HG03196 (cell line): ENCODE data around the gene MARK3.

Source experiments
- ATAC-seq: cut with Tn5 transposase; IDR thresholded peaks from one replicate; pipeline ENCODE4 v1.9.1; 2021; ENCODE audit not compliant: unreplicated experiment

MARK3 gene

GRCh38 chr14:103485504-103485903 lies 100.3 kb downstream of the MARK3 start:
- no peak for ATAC-seq

DNA sequence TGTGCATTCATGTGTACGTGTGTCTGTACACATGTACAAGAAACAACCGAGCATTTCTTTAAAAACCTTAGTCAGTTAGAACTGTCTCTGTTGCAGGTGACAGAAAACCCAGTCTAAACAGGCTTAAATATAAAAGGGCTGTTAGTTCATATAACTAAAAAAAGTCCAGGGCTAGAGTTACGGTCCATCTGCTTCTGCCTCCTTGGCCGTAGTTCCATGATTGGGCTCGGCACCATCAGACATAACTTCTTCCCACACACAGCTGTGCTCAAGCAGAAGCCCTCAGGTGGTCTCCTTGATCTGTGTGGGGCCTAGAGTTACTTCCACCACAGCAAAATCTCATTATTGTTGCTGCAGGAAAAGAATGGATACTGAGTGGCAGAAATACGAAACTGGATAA lies 102.9 kb downstream of the MARK3 start:
- ATAC-seq = no peak

DNA sequence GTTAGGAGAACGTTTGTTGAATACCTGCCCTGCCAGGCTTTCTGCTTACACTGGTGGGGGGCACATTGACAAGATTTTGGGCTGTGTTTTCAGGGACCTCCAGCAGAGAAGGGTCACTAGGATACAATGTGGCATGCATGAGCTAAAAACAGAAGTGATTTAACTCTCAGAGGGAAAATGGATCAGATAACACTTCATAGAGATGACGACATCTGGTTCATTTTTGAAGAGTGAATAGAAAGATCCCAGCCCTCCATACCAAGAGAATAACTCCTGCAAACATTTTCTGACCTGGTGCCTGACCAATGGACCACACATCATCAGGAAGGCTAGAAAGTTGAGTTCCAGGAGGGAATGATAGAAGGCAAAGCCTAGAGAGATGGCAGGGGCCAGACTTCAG lies 103.7 kb downstream of the MARK3 start:
- ATAC-seq = no peak

GRCh38 chr14:103489621-103490020 lies 104.4 kb downstream of the MARK3 start:
- ATAC-seq = no peak

- ATAC-seq = no peak
Measured at GRCh38 chr14:103491691-103492090, 106.5 kb downstream of the MARK3 start.

- no peak for ATAC-seq
Measured at GRCh38 chr14:103492156-103492925, 107.1 kb downstream of the MARK3 start.

GRCh38 chr14:103495854-103496253 lies 110.6 kb downstream of the MARK3 start:
- no peak for ATAC-seq

GRCh38 chr14:103496776-103497175 lies 111.6 kb downstream of the MARK3 start:
- ATAC-seq = no peak

GRCh38 chr14:103499709-103500108 lies 114.5 kb downstream of the MARK3 start:
- no peak for ATAC-seq

DNA sequence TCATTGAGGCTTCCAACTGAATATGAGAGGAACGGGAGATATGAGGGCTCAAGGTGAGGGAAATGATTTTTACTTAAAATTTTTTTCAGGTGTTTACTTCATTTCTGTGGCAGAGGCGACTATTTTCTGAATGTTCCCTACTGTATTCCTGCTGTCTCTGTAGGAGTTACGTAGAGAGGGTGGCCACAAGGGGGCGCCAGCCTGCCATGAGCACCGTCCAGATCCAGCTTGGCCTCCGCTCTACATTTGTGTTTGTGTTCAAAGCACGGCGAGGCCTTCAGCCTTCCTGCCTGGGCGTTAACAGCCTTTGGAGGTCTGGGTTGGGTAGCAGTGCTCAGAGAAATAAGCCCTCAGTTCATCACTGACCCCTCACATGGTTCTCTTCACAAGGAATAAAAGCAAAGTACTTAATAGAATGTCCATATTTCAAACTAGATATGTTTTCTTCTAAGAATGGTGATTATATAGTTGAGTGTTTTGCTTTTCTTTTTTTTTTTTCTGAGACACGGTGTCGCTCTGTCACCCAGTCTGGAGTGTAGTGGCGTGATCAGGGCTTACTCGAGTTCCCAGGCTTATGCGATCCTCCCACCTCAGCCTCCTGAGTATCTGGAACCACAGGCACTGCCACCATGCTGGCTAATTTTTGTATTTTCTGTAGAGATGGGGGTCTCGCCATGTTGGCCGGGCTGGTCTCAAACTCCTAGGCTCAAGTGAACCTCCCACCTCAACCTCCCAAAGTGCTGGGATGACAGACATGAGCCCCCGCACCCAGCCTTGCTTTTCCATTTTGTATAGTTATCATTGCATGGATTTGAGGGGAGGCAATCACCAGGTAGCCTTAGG lies 115.2 kb downstream of the MARK3 start:
- ATAC-seq = no peak

- no peak for ATAC-seq
Measured at GRCh38 chr14:103501041-103501870, 116.0 kb downstream of the MARK3 start.

- ATAC-seq = no peak
Measured at GRCh38 chr14:103501921-103502669, 116.9 kb downstream of the MARK3 start.

DNA sequence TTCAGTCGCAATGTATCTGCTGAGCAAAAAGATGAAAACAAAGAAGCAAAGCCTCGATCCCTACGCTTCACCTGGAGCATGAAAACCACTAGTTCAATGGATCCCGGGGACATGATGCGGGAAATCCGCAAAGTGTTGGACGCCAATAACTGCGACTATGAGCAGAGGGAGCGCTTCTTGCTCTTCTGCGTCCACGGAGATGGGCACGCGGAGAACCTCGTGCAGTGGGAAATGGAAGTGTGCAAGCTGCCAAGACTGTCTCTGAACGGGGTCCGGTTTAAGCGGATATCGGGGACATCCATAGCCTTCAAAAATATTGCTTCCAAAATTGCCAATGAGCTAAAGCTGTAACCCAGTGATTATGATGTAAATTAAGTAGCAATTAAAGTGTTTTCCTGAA lies 117.7 kb downstream of the MARK3 start:
- ATAC-seq = no peak

DNA sequence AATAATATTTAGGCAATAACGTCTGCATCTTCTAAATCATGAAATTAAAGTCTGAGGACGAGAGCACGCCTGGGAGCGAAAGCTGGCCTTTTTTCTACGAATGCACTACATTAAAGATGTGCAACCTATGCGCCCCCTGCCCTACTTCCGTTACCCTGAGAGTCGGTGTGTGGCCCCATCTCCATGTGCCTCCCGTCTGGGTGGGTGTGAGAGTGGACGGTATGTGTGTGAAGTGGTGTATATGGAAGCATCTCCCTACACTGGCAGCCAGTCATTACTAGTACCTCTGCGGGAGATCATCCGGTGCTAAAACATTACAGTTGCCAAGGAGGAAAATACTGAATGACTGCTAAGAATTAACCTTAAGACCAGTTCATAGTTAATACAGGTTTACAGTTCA lies 118.1 kb downstream of the MARK3 start:
- ATAC-seq = no peak

GRCh38 chr14:103504991-103505565 lies 119.9 kb downstream of the MARK3 start:
- ATAC-seq = no peak

GRCh38 chr14:103507751-103508150 lies 122.5 kb downstream of the MARK3 start:
- ATAC-seq = no peak

GRCh38 chr14:103508521-103509329 lies 123.5 kb downstream of the MARK3 start:
- no peak for ATAC-seq

DNA sequence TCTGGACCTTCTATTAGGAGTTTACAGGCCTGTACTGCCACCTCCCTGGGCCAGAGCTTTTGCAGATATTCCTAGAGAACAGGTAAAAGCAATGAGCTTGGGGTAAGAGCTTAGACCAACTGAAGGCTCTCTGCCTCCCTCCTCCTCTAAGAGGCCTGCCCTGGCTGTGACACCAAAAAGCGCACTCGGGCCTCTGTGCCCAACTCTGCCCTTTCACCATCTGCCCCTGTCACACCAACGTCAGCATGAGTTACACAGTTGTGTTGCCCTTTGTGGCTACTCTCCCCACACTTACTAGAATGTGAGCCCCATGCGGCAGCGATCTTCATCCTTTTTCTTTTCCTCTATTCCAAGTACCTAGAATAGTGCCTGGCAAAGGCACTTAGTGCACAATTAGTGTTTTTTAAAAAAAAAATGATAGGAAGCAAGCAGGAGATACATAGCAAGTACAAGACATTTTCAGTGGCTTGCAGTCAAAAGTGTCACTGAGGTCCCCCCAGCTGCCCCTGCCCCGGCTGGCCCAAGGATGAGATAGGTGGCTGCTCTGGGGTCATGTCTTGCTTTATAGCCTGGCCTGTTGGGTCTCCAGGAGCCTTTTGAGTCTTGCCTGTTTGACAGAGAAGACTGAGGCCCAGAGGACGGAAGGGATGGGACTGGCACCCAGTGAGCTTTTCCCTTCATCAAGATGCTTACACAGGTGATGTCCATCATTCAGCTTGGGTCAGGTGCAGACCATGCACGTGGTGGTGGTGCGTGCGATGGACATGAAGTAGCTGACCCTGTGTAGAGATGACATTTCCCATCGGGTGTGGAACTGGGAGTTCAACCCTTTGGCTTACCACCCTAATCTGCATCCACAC lies 124.9 kb downstream of the MARK3 start:
- ATAC-seq = no peak
